ENCODE data around the gene CCDC28B.

DNA sequence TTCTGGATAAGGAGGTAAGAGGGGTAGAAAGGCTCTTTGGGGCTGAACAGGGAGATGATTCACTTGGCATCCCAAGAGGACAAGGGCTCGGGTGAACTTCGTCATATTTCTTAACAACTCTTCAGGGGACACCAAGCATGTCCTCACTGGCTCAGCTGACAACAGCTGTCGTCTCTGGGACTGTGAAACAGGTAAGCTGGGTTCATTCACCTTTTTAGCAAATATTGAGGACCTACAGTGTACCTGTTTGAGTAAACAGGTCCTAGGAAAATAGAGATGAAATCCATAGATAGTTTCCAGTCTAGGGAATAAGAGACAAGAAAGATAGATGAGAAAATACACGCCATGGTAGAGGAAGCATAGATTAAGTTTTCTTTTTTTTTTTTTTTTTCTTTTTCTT lies 23.9 kb downstream of the CCDC28B start:
- TF ChIP-seq, protein P1, sequence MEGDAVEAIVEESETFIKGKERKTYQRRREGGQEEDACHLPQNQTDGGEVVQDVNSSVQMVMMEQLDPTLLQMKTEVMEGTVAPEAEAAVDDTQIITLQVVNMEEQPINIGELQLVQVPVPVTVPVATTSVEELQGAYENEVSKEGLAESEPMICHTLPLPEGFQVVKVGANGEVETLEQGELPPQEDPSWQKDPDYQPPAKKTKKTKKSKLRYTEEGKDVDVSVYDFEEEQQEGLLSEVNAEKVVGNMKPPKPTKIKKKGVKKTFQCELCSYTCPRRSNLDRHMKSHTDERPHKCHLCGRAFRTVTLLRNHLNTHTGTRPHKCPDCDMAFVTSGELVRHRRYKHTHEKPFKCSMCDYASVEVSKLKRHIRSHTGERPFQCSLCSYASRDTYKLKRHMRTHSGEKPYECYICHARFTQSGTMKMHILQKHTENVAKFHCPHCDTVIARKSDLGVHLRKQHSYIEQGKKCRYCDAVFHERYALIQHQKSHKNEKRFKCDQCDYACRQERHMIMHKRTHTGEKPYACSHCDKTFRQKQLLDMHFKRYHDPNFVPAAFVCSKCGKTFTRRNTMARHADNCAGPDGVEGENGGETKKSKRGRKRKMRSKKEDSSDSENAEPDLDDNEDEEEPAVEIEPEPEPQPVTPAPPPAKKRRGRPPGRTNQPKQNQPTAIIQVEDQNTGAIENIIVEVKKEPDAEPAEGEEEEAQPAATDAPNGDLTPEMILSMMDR (IDR thresholded peaks at IDR 0.05; ENCODE audit: insufficient read depth, low read length): no peak
- TF ChIP-seq POLR2AphosphoS5 (IDR thresholded peaks at IDR 0.05; ENCODE audit: low read depth) (no peak), SPI1 (IDR thresholded peaks at IDR 0.05; ENCODE audit: borderline replicate concordance, low read depth) (no peak), GABPA (IDR thresholded peaks at IDR 0.05; ENCODE audit: low read depth) (no peak)

Measured in HL-60 (cell line).